ENCODE results near the gene HSD17B1. TPM values are rescaled to one million over a fixed set of nuclear protein-coding genes. Genes with fewer than 3 reads are reported as not detected.

HSD17B1 gene
- total RNA-seq, 4 donors from 2014 or later: 0.41 to 2.2 (median 0.95) TPM; not detected in 1

DNA sequence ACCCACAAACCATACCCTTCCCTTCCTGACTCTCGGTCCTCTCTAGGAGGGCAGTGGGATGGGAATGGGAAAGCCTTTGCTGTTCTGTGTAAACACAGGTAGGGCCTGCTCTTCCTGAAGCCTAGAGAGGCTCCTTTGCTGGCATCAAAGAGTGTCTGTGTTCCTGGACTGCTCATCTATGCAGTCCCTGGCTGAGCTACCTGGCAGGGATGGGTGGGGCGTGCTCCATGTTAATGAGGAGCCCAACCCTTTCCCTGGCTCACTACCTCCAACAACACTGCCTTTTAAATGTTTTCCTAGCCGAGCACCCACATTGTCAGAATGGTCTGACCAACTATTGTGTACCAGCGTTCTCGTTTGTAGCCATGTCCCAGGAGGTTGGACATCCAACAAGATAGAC is 43.3 kb upstream of the HSD17B1 start:
- intact Hi-C loops (cut with DNase I; ENCODE audit: low total_unique reads): no loop called here
- in situ Hi-C loops (cut with MboI; ENCODE audit: low pct_ligation_motif_present in 1 of 4, low pct_unique_long_range_greater_than_20kb in 1 of 4, low sequenced_read_pairs in 3 of 4): loop anchor here in 2 of 4 donors (25.0 kb wide), 3 partner anchors 97 to 197 kb away; partner anchors contain the start of gene CAVIN1 (in 1 of the 2)
- TF ChIP-seq, protein P1, sequence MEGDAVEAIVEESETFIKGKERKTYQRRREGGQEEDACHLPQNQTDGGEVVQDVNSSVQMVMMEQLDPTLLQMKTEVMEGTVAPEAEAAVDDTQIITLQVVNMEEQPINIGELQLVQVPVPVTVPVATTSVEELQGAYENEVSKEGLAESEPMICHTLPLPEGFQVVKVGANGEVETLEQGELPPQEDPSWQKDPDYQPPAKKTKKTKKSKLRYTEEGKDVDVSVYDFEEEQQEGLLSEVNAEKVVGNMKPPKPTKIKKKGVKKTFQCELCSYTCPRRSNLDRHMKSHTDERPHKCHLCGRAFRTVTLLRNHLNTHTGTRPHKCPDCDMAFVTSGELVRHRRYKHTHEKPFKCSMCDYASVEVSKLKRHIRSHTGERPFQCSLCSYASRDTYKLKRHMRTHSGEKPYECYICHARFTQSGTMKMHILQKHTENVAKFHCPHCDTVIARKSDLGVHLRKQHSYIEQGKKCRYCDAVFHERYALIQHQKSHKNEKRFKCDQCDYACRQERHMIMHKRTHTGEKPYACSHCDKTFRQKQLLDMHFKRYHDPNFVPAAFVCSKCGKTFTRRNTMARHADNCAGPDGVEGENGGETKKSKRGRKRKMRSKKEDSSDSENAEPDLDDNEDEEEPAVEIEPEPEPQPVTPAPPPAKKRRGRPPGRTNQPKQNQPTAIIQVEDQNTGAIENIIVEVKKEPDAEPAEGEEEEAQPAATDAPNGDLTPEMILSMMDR (IDR thresholded peaks at IDR 0.05): no peak
- no peak for TF ChIP-seq POLR2A (IDR thresholded peaks at IDR 0.05)
- no peak for TF ChIP-seq POLR2AphosphoS5 (IDR thresholded peaks at IDR 0.05)
- TF ChIP-seq EP300 (IDR thresholded peaks at IDR 0.05; ENCODE audit: low read depth): no peak
- Histone ChIP-seq H3K9me3 (no peaks in the 10 kb centered on the region), H3K4me3 (no peak overlapping the region), H3K36me3 (peaks cover 0 to 30% (median 2%) of the 10 kb centered on the region in 4 donors), H3K4me1 (peaks cover 0 to 16% (median 0%) of the 10 kb centered on the region in 4 donors), H3K27ac (no peak overlapping the region), H3K27me3 (no peaks in the 10 kb centered on the region)
- peak; percentile 59 for DNase-seq
- 47 to 58% methylated on average over 3 to 5 of the region's 5 CpGs for WGBS, 2 donors (ENCODE audit: low coverage in 1 of 2)

DNA sequence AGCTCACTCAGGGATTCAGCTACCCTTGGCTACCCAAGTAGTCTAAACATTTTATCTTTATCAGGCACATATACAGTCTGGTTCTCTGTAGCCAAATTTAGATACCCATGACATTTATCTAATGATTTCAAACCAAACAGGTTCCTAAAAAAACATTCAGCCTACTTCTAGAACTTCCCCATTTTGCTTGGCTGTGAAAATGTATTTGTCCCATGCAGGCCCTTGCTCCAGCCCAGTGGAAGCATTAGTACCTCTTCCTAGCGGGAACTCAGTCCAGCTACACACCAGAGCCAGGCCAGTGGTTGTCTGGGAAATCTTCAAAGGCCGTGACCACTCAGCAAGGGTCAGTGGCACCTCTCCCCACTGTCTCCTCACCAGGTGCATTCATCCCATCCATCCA is 42.9 kb upstream of the HSD17B1 start:
- no peak overlapping the region for H3K27ac ChIP-seq
- no peak for TF ChIP-seq POLR2AphosphoS5 (IDR thresholded peaks at IDR 0.05)
- no peak for TF ChIP-seq EP300 (IDR thresholded peaks at IDR 0.05; ENCODE audit: low read depth)
- TF ChIP-seq POLR2A (IDR thresholded peaks at IDR 0.05): no peak
- TF ChIP-seq, protein P1 (IDR thresholded peaks at IDR 0.05): no peak
- H3K9me3 ChIP-seq: no peaks in the 10 kb centered on the region
- WGBS, 2 donors (ENCODE audit: low coverage in 1 of 2): 96% methylated on average over 2 of the region's 2 CpGs; no CpG with 5 or more reads in 1 of the 2 donors
- DNase-seq: no peak
- H3K36me3 ChIP-seq: peaks cover 0 to 30% (median 2%) of the 10 kb centered on the region in 4 donors
- no peaks in the 10 kb centered on the region for H3K27me3 ChIP-seq
- intact Hi-C loops (cut with DNase I; ENCODE audit: low total_unique reads) (no loop called here), in situ Hi-C loops (cut with MboI; ENCODE audit: low pct_ligation_motif_present in 1 of 4, low pct_unique_long_range_greater_than_20kb in 1 of 4, low sequenced_read_pairs in 3 of 4) (loop anchor here in 2 of 4 donors (5.0 to 25.0 kb wide), 4 partner anchors 83 to 198 kb away; partner anchors contain the start of gene CAVIN1 (in 1 of the 2))
- H3K4me1 ChIP-seq: peaks cover 0 to 16% (median 0%) of the 10 kb centered on the region in 4 donors
- H3K4me3 ChIP-seq: no peak overlapping the region

DNA sequence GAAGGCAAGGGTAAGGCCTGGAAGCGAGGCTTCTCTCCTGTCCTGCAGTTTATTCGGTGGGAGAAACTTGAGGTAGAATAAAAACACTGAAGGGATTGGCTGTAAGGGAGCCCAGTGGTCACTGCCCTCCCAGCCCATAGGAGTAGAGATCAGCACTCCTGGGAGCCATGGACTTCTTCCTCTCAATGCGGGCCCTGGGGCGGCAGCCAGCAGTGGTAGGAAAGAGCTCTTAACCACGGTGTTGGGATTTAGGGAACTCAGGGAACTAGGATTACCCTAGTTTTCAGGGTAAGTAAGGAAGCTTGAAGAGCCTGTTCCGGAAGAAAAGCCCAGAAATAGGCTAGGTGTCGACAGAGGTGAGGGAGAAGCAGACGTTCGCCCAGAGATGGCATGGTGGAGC is 40.5 kb upstream of the HSD17B1 start:
- no peaks in the 10 kb centered on the region for H3K27me3 ChIP-seq
- H3K4me3 ChIP-seq: no peak overlapping the region
- peaks cover 0 to 20% (median 4%) of the 10 kb centered on the region in 4 donors for H3K4me1 ChIP-seq
- in situ Hi-C loops (cut with MboI; ENCODE audit: low pct_ligation_motif_present in 1 of 4, low pct_unique_long_range_greater_than_20kb in 1 of 4, low sequenced_read_pairs in 3 of 4) (loop anchor here in 2 of 4 donors (5.0 to 25.0 kb wide), 4 partner anchors 85 to 200 kb away; partner anchors contain the start of gene CAVIN1 (in 1 of the 2)), intact Hi-C loops (cut with DNase I; ENCODE audit: low total_unique reads) (no loop called here)
- no peaks in the 10 kb centered on the region for H3K9me3 ChIP-seq
- 87 to 88% methylated on average over 5 to 9 of the region's 9 CpGs for WGBS, 2 donors (ENCODE audit: low coverage in 1 of 2)
- no peak for DNase-seq
- H3K27ac ChIP-seq: peak overlapping the region; percentile 40 to 64 (median 46)
- TF ChIP-seq POLR2AphosphoS5 (IDR thresholded peaks at IDR 0.05) (no peak), POLR2A (IDR thresholded peaks at IDR 0.05) (no peak), EP300 (IDR thresholded peaks at IDR 0.05; ENCODE audit: low read depth) (no peak)
- TF ChIP-seq, protein P1 (IDR thresholded peaks at IDR 0.05): no peak
- peaks cover 0 to 23% (median 2%) of the 10 kb centered on the region in 4 donors for H3K36me3 ChIP-seq

DNA sequence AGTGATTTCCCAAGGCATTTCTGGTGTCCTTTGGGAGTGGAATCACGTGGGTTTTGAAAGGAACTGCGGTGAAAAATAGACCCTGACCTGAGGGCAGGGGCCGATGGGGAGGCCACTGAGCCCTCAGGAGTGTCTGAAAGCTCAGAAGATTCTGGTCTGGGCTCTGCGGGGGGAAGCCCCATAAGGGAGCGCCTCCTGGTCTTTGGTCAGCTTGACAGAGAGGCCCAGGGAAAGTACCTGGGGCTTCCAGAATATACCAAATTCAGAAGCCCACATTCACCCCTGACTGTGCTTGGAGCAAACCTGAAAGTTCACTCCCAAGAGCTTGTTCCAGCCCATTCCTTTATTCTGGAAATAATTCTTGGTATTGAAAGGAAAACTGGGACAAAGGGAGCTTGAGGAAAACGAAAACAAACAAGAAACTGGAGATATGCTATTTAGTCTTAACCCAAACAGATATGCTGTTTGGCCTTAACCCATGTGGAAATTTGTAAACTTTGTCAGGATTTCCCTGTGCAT is 39.9 kb upstream of the HSD17B1 start:
- no peak for TF ChIP-seq POLR2AphosphoS5 (IDR thresholded peaks at IDR 0.05)
- TF ChIP-seq POLR2A (IDR thresholded peaks at IDR 0.05): no peak
- TF ChIP-seq, protein P1 (IDR thresholded peaks at IDR 0.05): no peak
- TF ChIP-seq EP300 (IDR thresholded peaks at IDR 0.05; ENCODE audit: low read depth): no peak
- Histone ChIP-seq H3K9me3 (no peaks in the 10 kb centered on the region), H3K36me3 (peaks cover 0 to 18% (median under 1%) of the 10 kb centered on the region in 4 donors), H3K4me3 (no peak overlapping the region), H3K4me1 (peaks cover 2 to 26% (median 8%) of the 10 kb centered on the region in 4 donors), H3K27ac (peak overlapping the region; percentile 40 to 64 (median 46)), H3K27me3 (no peaks in the 10 kb centered on the region)
- no peak for DNase-seq
- 61% methylated on average over 6 of the region's 6 CpGs; no CpG with 5 or more reads in 1 of the 2 donors for WGBS, 2 donors (ENCODE audit: low coverage in 1 of 2)
- intact Hi-C loops (cut with DNase I; ENCODE audit: low total_unique reads): no loop called here
- in situ Hi-C loops (cut with MboI; ENCODE audit: low pct_ligation_motif_present in 1 of 4, low pct_unique_long_range_greater_than_20kb in 1 of 4, low sequenced_read_pairs in 3 of 4): loop anchor here in 2 of 4 donors (5.0 to 25.0 kb wide), 4 partner anchors 85 to 200 kb away; partner anchors contain the start of gene CAVIN1 (in 1 of the 2)
